Suppressor macrophage (primary cell): ENCODE results near the gene RPTOR.
A peak's percentile ranks its signal among the peaks of the same experiment; 100 is the strongest.
"Not testable (repeated sequence)": the region's sequence is repeated elsewhere in the genome, so short reads cannot be mapped to it uniquely, and the experiment has no call there.

ENCODE experiments used
- DNase-seq, 4 experiments: peaks; one replicate each; pipeline ENCODE4 v3.0.0-alpha.2; 2020 to 2022

Gene RPTOR

DNA sequence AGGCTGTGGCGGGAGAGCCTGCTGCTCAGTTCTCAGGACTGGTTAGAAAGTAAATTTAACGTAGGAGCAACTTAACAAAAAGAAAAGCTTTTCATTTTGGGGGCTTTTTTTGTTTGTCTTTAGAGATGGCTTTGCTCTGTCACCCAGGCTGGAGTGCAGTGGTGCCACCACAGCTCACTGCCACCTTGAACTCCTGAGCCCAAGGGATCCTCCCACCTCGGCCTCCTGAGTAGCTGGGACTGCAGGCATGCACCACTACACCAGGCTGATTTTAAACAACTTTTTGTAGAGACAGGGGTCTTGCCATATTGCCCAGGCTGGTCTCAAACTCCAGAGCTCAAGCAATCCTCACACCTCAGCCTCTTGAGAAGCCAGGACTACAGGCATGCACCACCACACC is 205.0 kb downstream of the RPTOR start:
- no peak for DNase-seq

- DNase-seq: peak in 3 of 4 experiments; percentile 31 to 40 (median 35)
Measured at GRCh38 chr17:80750263-80750662, 205.6 kb downstream of the RPTOR start.

- no peak for DNase-seq
Measured at GRCh38 chr17:80751070-80751945, 206.7 kb downstream of the RPTOR start.

GRCh38 chr17:80751946-80752581 is 207.4 kb downstream of the RPTOR start:
- no peak for DNase-seq

DNA sequence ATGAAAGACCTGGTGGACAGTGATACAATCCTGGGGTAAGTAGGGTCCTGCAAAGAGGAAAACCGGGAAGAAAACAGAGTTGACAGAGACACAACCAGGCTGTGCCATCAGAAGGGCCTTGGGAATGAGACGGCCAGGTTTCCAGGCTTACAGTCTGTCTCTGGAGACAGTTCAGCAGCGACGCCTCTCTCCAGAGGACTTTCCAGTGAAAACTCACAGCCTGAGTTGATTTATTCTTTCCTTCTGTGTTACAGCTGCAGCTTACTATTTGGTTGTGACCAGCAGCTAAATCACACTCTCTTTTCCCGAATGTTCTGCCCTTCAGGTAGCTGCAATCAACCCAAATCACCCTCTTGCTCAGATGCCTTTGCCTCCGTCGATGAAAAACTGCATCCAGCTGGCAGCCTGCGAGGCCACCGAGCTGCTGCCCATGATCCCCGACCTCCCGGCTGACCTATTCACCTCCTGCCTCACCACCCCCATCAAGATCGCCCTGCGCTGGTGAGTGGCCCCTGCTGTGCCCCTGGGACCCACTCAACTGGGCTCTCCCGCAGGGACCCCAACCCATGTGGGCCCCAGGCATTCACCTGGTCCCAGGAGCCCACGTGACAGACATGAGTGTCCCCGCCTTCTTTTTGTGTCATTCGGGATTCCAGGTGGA is 209.2 kb downstream of the RPTOR start:
- no peak for DNase-seq

DNA sequence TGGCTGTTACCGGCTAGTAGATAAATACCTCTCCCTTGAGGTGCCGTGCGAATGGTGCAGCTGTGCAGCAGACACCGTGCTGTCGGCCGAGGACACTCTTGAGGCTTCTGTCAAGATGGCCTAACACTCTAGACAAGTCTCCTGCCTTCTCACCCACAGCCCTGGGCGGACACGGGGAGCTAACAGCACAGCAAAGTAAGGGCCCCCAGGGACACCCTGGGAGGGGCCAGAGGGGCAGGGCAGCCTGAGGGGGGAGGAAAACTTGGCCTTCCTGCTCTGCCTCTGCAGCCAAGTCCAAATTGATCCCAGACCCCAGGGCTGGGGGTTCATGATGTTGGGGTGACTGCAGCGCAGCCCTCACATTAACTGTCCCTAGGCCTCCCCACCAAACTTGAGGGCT is 210.2 kb downstream of the RPTOR start:
- no peak for DNase-seq

DNA sequence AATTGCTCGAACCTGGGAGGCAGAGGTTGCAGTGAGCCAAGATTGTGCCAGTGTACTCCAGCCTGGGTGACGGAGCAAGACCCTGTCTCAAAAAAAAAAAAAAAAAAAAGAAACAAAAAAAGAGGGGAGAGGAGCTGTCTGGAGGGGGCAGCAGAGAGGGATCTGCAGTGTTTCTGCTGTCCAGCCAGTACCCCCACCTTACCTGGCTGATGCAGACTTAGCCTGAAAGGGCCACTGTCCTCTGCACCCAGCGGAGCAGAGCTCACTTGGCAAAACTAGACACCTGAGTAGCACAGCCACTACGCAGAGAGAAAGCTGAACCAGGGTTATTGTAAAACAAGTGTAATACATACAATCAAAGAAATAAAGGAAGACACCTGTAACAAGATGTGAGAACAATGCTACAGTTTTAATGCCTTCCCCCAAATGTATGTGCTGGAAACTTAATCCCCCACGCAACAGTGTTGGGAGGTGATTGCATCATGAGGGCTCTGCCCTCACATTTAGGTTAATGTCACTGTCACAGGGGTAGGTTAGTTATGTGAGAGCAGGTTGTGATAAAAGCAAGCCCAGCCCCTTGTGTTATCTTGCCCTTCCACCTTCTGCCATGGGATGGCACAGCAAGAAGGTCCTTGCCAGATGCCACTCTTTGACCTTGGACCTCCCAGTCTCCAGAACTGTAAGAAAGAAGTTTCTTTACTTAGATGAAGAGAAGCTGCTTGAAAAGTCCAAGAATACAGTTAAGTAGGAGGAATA is 211.2 kb downstream of the RPTOR start:
- DNase-seq: no peak

- DNase-seq: no peak
Measured at GRCh38 chr17:80758481-80759376, 214.1 kb downstream of the RPTOR start.

DNA sequence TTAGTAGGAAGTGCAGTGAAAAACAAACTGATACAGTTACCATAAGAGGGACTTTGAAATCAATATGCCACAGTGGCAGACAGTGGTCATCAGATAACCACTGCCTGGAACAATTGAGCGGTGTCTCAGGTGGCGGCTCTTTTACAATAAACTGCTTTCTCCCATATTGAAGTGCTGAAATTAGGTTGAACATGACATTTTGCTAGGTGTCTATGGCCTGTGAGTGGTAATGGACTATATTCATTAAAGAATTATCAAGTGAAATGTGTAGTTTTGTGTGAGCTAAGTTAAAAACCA is 214.7 kb downstream of the RPTOR start:
- no peak for DNase-seq

DNA sequence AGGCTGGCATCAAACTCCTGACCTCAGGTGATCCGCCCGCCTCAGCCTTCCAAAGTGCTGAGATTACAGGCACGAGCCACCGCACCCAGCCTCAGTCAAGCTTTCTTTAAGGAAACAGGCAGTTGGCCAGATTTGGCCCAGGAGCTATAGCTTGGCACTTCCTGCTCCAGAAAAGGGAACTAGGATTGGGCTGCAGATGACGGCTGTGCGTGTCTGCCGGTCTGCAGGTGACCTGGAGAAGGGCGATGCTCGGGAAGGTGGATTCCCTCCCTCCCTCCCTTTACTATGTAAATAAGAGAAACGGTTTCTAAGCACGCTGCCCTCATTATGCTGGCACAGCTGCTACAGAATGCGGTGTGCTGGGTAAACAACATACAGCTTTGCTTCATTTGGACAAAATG is 215.9 kb downstream of the RPTOR start:
- DNase-seq: peak; percentile 59 to 78 (median 74)

DNA sequence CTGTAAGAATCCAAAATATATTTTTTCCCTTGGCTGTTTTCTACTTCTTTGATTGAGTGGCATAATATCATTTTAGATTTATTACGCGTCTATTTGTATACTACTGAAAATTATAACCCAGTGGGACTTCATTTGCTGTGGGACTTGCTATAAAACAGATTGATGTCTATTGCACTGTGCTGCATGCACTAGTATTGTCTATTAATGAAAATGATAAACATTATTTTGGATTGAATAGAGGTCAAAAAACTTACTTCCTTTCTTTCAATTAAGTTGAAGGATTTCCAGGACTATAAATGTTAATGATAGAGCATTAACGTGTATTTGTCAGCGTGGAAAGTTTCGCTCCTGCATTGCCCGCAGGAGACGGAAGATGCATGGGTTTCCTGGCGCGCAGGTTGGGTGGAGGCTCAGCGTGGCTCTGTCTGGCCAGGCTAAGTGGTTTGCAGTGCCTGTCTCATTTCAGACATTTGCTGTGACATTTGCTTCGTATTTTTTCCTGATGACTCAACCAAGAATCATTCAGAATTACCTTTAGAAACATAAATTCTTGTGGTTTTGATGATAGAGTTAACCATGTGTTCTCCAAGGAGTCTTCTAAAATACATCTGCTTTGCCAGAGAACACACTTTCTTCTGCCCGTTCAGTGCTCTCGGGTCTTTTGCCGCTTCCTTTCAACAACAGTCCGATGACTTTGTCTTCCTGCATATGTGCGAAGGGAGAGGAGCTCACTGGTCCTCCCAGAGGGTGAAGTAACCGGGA is 216.7 kb downstream of the RPTOR start:
- DNase-seq: no peak

DNA sequence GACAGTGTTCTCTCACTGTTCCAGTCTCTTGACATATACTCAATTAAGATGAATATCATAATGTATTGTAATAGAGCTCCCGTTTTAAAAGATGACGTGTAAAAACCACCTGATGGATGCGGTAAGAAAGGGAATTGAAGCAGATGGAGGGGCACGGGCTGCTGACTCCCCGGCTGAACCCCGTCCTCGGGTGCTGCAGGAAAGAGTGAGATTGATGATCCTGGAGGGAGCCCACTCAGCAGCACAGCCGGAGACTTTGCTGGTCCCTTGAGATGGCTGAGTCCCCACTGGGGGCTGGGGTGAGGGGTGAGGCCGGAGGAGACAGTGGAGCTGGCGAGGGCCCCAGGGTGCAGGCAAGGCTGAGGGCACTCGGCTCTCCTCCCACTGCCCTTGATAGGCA is 217.4 kb downstream of the RPTOR start:
- DNase-seq: no peak

- DNase-seq: no peak
Measured at GRCh38 chr17:80763293-80763867, 218.7 kb downstream of the RPTOR start.

- not testable (repeated sequence) for DNase-seq
Measured at GRCh38 chr17:80764627-80765145, 220.0 kb downstream of the RPTOR start.

DNA sequence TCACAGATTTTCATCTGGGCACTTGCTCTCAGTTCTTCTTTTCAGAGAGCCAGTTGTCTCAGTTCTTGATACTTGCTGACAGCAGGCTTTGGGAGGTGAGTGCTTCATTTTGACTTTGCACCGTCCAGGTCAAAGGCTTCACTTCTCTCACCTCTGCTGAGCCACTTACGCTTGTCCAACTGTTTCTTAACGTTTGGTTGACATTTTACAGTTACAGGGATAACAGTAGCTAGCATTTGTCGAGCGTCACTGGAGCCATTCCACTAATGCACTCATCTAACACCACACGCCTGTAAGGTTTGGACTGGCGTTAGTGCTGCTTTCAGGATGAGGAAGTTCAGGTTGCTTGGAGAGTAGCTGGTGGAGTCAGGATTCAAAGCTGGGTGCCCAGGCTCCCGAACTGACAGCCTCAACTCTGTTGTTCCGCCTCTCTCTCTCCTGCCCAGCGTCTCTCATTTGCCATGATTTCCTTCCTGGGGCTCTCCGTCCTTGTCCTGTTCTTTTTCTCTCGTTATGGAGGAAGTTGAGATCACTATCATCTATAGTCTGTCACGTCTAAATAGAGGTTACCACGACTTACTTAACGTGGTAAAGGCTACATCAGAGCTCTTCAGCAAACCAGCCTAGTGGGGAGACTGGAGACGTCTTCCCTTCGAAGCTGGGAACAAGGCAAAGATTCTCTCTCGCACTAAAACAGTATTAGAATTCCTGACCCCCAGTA is 220.8 kb downstream of the RPTOR start:
- peak; percentile 64 to 75 (median 70) for DNase-seq

GRCh38 chr17:80766290-80766855 is 221.7 kb downstream of the RPTOR start:
- no peak for DNase-seq

DNA sequence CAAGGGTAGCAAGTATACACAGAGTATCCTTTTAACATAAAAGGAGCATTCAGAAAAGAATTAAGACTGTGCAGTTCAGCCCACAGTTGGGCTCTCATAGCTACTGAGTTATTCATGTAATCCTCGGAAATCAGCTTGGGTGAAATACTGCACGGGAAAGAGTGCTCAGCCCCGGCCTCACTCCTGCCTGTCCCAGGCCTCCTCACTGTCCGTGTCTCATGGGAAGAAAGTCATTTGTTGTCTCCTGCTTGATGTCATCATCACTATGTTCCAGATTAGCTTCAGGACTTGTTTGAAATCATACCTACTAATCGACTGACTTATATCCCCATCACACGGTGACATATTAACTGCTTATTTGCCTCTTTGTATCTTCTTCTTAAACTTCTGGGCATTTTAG is 223.8 kb downstream of the RPTOR start:
- DNase-seq: no peak

- DNase-seq: no peak
Measured at GRCh38 chr17:80768936-80769335, 224.3 kb downstream of the RPTOR start.

DNA sequence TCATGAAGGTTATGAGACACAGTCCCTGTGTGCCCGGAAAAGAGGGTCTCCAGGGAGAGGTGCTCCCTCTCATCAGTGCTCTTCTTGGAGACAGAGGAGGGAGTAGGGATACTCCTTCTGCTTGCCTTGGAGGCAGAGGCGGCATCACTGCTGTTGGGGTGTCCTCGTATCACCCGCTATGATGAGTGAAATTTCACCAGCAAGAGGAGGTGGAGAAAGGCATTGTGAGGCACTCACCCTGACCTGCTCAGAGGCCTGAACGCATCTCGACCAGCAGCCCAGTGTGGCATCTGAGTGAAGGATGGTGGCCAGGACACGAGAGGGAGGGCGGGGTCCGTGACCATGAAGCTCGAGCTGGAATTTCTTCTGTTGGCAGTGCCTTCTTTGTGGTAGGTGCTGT is 224.9 kb downstream of the RPTOR start:
- no peak for DNase-seq
